OCI-LY7 (cell line): Measurements from ENCODE around the gene SLC29A1.

Experiments used
- CTCF ChIP-seq: fragments of 200-600 bp; sonication (generic); conservative IDR thresholded peaks from 2 replicates; pipeline ENCODE4 v1.5.1; 2014; ENCODE audit warnings: mild to moderate bottlenecking, antibody characterized with exemption, low read length, moderate library complexity, mixed read lengths
- EZH2phosphoT487 ChIP-seq: fragments of 200-600 bp; sonication (generic); IDR thresholded peaks from 2 replicates; pipeline ENCODE4 v1.6.1; 2018; ENCODE audit warnings: low read depth, borderline replicate concordance, mild to moderate bottlenecking, mixed run types, antibody characterized with exemption, low read length, moderate library complexity, mixed read lengths

- no peak for TF ChIP-seq CTCF
- no peak for TF ChIP-seq EZH2phosphoT487
These were observed 52.6 kb downstream of the SLC29A1 start for GRCh38 chr6:44275749-44276648.
